KOPT-K1 (cell line): ENCODE data around the gene PSMG2.

Experiments used
- H3K27ac ChIP-seq: fragments of 200-600 bp; sonication (generic); 2 replicates; pipeline ENCODE4 v1.5.1; 2016; ENCODE audit warnings: antibody characterized with exemption, mild to moderate bottlenecking, low read depth, low read length; ENCODE audit not compliant: poor library complexity, severe bottlenecking
- H3K36me3 ChIP-seq: fragments of 200-600 bp; sonication (generic); 2 replicates; pipeline ENCODE4 v1.5.1; 2017; ENCODE audit warnings: antibody characterized with exemption, mild to moderate bottlenecking, low read length, moderate library complexity; ENCODE audit not compliant: insufficient read depth
- H3K9me3 ChIP-seq: fragments of 200-600 bp; sonication (generic); 2 replicates; pipeline ENCODE4 v1.5.1; 2017; ENCODE audit warnings: antibody characterized with exemption, low read length, mild to moderate bottlenecking; ENCODE audit not compliant: insufficient read depth, poor library complexity, severe bottlenecking

Gene PSMG2

GRCh38 chr18:12699747-12700146, 3.1 kb upstream of the PSMG2 start:
- no peak overlapping the region for H3K27ac ChIP-seq
- no peaks in the 10 kb centered on the region for H3K9me3 ChIP-seq
- H3K36me3 ChIP-seq = peaks cover 53% of the 10 kb centered on the region

- peaks cover 52% of the 10 kb centered on the region for H3K36me3 ChIP-seq
- H3K9me3 ChIP-seq = no peaks in the 10 kb centered on the region
- H3K27ac ChIP-seq = peak overlapping the region; percentile 96
Measured at GRCh38 chr18:12701161-12701560, 1.7 kb upstream of the PSMG2 start.

GRCh38 chr18:12703096-12703567, 290 bp downstream of the PSMG2 start:
- H3K9me3 ChIP-seq = no peaks in the 10 kb centered on the region
- peak overlapping the region; percentile 96 for H3K27ac ChIP-seq
- H3K36me3 ChIP-seq = peaks cover 56% of the 10 kb centered on the region

GRCh38 chr18:12703664-12704063, 822 bp downstream of the PSMG2 start:
- Histone ChIP-seq H3K9me3 (no peaks in the 10 kb centered on the region), H3K36me3 (peaks cover 56% of the 10 kb centered on the region), H3K27ac (peak overlapping the region; percentile 96)

GRCh38 chr18:12711446-12711845, 8.6 kb downstream of the PSMG2 start:
- H3K36me3 ChIP-seq = peaks cover 100% of the 10 kb centered on the region
- no peak overlapping the region for H3K27ac ChIP-seq
- H3K9me3 ChIP-seq = no peaks in the 10 kb centered on the region

GRCh38 chr18:12721495-12722275, 18.8 kb downstream of the PSMG2 start:
- peaks cover 100% of the 10 kb centered on the region for H3K36me3 ChIP-seq
- no peaks in the 10 kb centered on the region for H3K9me3 ChIP-seq
- no peak overlapping the region for H3K27ac ChIP-seq

GRCh38 chr18:12722731-12723130, 19.9 kb downstream of the PSMG2 start:
- H3K36me3 ChIP-seq = peaks cover 100% of the 10 kb centered on the region
- no peak overlapping the region for H3K27ac ChIP-seq
- H3K9me3 ChIP-seq = no peaks in the 10 kb centered on the region

- Histone ChIP-seq H3K9me3 (peaks cover 13% of the 10 kb centered on the region), H3K27ac (no peak overlapping the region), H3K36me3 (peaks cover 65% of the 10 kb centered on the region)
Measured at GRCh38 chr18:12726331-12726730, 23.5 kb downstream of the PSMG2 start.

GRCh38 chr18:12726774-12727550, 24.1 kb downstream of the PSMG2 start:
- Histone ChIP-seq H3K27ac (no peak overlapping the region), H3K36me3 (peaks cover 59% of the 10 kb centered on the region), H3K9me3 (peaks cover 13% of the 10 kb centered on the region)

- Histone ChIP-seq H3K9me3 (no peaks in the 10 kb centered on the region), H3K36me3 (0 out of 2 replicates have a peak, but pooled peaks cover 6% of the 10 kb centered on the region), H3K27ac (peak overlapping the region; percentile 36)
Measured at GRCh38 chr18:12737243-12737902, 34.5 kb downstream of the PSMG2 start.

- Histone ChIP-seq H3K36me3 (peaks cover 23% of the 10 kb centered on the region), H3K9me3 (no peaks in the 10 kb centered on the region), H3K27ac (peak overlapping the region; percentile 18)
Measured at GRCh38 chr18:12741351-12741750, 38.5 kb downstream of the PSMG2 start.

- no peaks in the 10 kb centered on the region for H3K9me3 ChIP-seq
- no peak overlapping the region for H3K27ac ChIP-seq
- peaks cover 31% of the 10 kb centered on the region for H3K36me3 ChIP-seq
Measured at GRCh38 chr18:12742453-12742852, 39.6 kb downstream of the PSMG2 start.

GRCh38 chr18:12744103-12744502, 41.3 kb downstream of the PSMG2 start:
- Histone ChIP-seq H3K27ac (no peak overlapping the region), H3K9me3 (no peaks in the 10 kb centered on the region), H3K36me3 (peaks cover 41% of the 10 kb centered on the region)

GRCh38 chr18:12745095-12745795, 42.4 kb downstream of the PSMG2 start:
- Histone ChIP-seq H3K27ac (peak overlapping the region; percentile 28), H3K9me3 (no peaks in the 10 kb centered on the region)

More at GRCh38 chr18:12745095-12745795, 42.4 kb downstream of the PSMG2 start:
- H3K36me3 ChIP-seq = peaks cover 41% of the 10 kb centered on the region
